HEK293 (cell line): ENCODE data around the gene RLIM.

Experiments used
- CTCF ChIA-PET: fragments of 350-600 bp; formaldehyde crosslinking; extraction: SDS; loops from one replicate; lab custom pipeline; 2021; ENCODE audit warnings: antibody characterized with exemption; lab: Yijun Ruan, JAX
- POLR2A ChIA-PET: fragments of 300-600 bp; formaldehyde crosslinking; extraction: SDS; loops from one replicate; lab custom pipeline; 2020; ENCODE audit warnings: antibody characterized with exemption, inconsistent platforms; lab: Yijun Ruan, JAX
- H3K27ac ChIP-seq: fragments of 200-500 bp; sonication (Bioruptor generic); 2 replicates; pipeline ENCODE4 v1.5.1; 2014; ENCODE audit warnings: low read depth, low read length, control low read depth, inconsistent platforms; ENCODE audit errors: extremely low read depth
- H3K36me3 ChIP-seq, 2 experiments: fragments of 200-500 bp in 1 of 2; sonication (Bioruptor generic) in 1 of 2; 1 replicate in 1 of 2; 2 replicates in 1 of 2; pipeline ENCODE4 v1.5.1; 2014 to 2017; ENCODE audit warnings: inconsistent platforms in 2 of 2, low read length in 2 of 2; ENCODE audit not compliant: control insufficient read depth in 2 of 2, insufficient read depth in 1 of 2
- H3K4me1 ChIP-seq: fragments of 200-500 bp; sonication (Bioruptor generic); 2 replicates; pipeline ENCODE4 v1.5.1; 2014; ENCODE audit warnings: mild to moderate bottlenecking, low read length, inconsistent platforms; ENCODE audit not compliant: control insufficient read depth, insufficient read depth
- H3K4me3 ChIP-seq: 2 replicates; pipeline ENCODE4 v1.5.1; 2011; ENCODE audit warnings: low read depth, mild to moderate bottlenecking, control low read depth, low read length, moderate library complexity
- H3K9me3 ChIP-seq: fragments of 200-500 bp; sonication (Bioruptor generic); 2 replicates; pipeline ENCODE4 v1.5.1; 2014; ENCODE audit warnings: low read depth, low read length, inconsistent platforms; ENCODE audit not compliant: control insufficient read depth, insufficient read depth
- GLI2 ChIP-seq: fragments of 450-650 bp; formaldehyde crosslinking; IDR thresholded peaks from 2 replicates; pipeline ENCODE4; 2017; ENCODE audit warnings: missing biosample characterization, missing genetic modification characterization, low read depth, borderline replicate concordance
- HIC1 ChIP-seq: fragments of 450-650 bp; formaldehyde crosslinking; IDR thresholded peaks from 2 replicates; pipeline ENCODE4 v1.5.1; 2016; ENCODE audit warnings: missing biosample characterization, missing genetic modification characterization
- PRDM4 ChIP-seq: fragments of 450-650 bp; formaldehyde crosslinking; IDR thresholded peaks from 2 replicates; pipeline ENCODE4 v1.5.1; 2017; ENCODE audit warnings: missing biosample characterization, missing genetic modification characterization
- TCF7L2 ChIP-seq: IDR thresholded peaks from 2 replicates; pipeline ENCODE4 v1.6.1; 2011; ENCODE audit warnings: low read depth, mild to moderate bottlenecking, inconsistent platforms, low read length, moderate library complexity, borderline replicate concordance
- ZBTB10 ChIP-seq: fragments of 450-650 bp; formaldehyde crosslinking; IDR thresholded peaks from 2 replicates; pipeline ENCODE4 v1.5.1; 2016; ENCODE audit warnings: missing biosample characterization, missing genetic modification characterization
- ZFHX2 ChIP-seq: fragments of 450-650 bp; formaldehyde crosslinking; conservative IDR thresholded peaks from 2 replicates; pipeline ENCODE4 v1.5.1; 2016; ENCODE audit warnings: missing biosample characterization, missing genetic modification characterization
- ZNF146 ChIP-seq: fragments of 450-650 bp; formaldehyde crosslinking; IDR thresholded peaks from 2 replicates; pipeline ENCODE4 v1.5.1; 2016; ENCODE audit warnings: missing biosample characterization, missing genetic modification characterization
- ZNF239 ChIP-seq: fragments of 450-650 bp; formaldehyde crosslinking; IDR thresholded peaks from 2 replicates; pipeline ENCODE4 v1.5.1; 2016; ENCODE audit warnings: missing biosample characterization, missing genetic modification characterization
- ZNF324 ChIP-seq: fragments of 450-650 bp; formaldehyde crosslinking; IDR thresholded peaks from 2 replicates; pipeline ENCODE4 v1.5.1; 2016; ENCODE audit warnings: missing biosample characterization, missing genetic modification characterization
- ZNF354C ChIP-seq: fragments of 450-650 bp; formaldehyde crosslinking; IDR thresholded peaks from 2 replicates; pipeline ENCODE4 v1.5.1; 2016; ENCODE audit warnings: missing biosample characterization, missing genetic modification characterization, low read depth, borderline replicate concordance
- ZNF433 ChIP-seq: fragments of 450-650 bp; formaldehyde crosslinking; IDR thresholded peaks from 2 replicates; pipeline ENCODE4 v1.5.1; 2016; ENCODE audit warnings: missing biosample characterization, missing genetic modification characterization, low read depth
- ZNF510 ChIP-seq: fragments of 450-650 bp; formaldehyde crosslinking; IDR thresholded peaks from 2 replicates; pipeline ENCODE4 v1.5.1; 2018; ENCODE audit warnings: mild to moderate bottlenecking, missing genetic modification characterization, missing biosample characterization; ENCODE audit not compliant: insufficient replicate concordance
- ZNF585B ChIP-seq: fragments of 450-650 bp; formaldehyde crosslinking; IDR thresholded peaks from 2 replicates; pipeline ENCODE4 v1.5.1; 2016; ENCODE audit warnings: missing biosample characterization, missing genetic modification characterization
- ZNF791 ChIP-seq: fragments of 450-650 bp; formaldehyde crosslinking; IDR thresholded peaks from 2 replicates; pipeline ENCODE4 v1.5.1; 2016; ENCODE audit warnings: missing biosample characterization, missing genetic modification characterization
- ZXDB ChIP-seq: fragments of 450-650 bp; formaldehyde crosslinking; IDR thresholded peaks from 2 replicates; pipeline ENCODE4 v1.5.1; 2016; ENCODE audit warnings: missing biosample characterization, missing genetic modification characterization
- TF ChIP-seq, protein P1 (sequence below): fragments of 450-650 bp; formaldehyde crosslinking; IDR thresholded peaks from 2 replicates; pipeline ENCODE4 v1.5.1; 2016; ENCODE audit warnings: missing biosample characterization, missing genetic modification characterization
- TF ChIP-seq, protein P2 (sequence below): sonication (generic); formaldehyde crosslinking; IDR thresholded peaks from 2 replicates; pipeline ENCODE4 v1.8.1; 2022; ENCODE audit warnings: mild to moderate bottlenecking, moderate library complexity, missing genetic modification reagents
- TF ChIP-seq, protein P3 (sequence below): fragments of 450-650 bp; formaldehyde crosslinking; IDR thresholded peaks from 2 replicates; pipeline ENCODE4 v1.5.1; 2016; ENCODE audit warnings: missing biosample characterization, missing genetic modification characterization, borderline replicate concordance

The RLIM gene

DNA sequence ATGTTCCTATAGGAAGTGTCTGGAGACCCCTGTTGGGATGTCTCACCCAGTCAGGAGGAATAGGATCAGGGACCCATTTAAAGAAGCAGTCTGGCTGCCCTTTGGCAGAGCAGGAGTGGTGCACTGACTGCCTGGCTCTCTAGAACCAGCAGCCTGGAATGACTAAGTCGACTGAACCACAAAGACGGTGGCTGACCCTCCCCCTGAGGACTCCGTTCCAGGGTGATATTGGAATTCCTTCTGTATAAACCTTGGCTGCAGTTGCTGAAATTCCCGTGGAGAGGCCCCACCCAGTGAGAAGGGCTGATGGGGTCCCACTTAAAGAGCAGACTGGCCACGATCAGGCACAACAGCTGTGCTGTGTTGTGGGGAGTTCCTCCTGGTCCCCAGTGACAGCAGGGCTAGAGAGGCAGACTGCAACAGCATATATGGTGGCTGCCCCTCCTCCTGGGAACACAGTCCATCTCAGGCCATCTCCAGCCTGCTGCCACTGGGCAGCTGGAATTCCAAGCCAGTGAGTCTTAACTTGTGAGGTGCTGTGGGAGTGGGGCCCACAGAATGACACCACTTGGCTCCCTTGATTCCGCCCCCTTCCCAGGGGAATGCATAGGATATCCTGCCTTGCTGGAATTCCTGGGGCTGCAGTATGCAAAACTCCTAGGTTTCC lies 41.8 kb upstream of the RLIM start:
- H3K27ac ChIP-seq = no peak overlapping the region

More for the DNA sequence above, 41.8 kb upstream of the RLIM start:
- Histone ChIP-seq H3K9me3 (no peaks in the 10 kb centered on the region), H3K4me3 (no peak overlapping the region), H3K4me1 (no peaks in the 10 kb centered on the region), H3K36me3 (no peaks in the 10 kb centered on the region)
- CTCF ChIA-PET = no interaction called here
- TF ChIP-seq HIC1 (tag by site-specific recombination) = no peak
- TF ChIP-seq, protein P1, sequence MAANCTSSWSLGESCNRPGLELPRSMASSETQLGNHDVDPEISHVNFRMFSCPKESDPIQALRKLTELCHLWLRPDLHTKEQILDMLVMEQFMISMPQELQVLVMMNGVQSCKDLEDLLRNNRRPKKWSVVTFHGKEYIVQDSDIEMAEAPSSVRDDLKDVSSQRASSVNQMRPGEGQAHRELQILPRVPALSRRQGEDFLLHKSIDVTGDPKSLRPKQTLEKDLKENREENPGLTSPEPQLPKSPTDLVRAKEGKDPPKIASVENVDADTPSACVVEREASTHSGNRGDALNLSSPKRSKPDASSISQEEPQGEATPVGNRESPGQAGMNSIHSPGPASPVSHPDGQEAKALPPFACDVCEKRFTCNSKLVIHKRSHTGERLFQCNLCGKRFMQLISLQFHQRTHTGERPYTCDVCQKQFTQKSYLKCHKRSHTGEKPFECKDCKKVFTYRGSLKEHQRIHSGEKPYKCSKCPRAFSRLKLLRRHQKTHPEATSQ = no peak
- TF ChIP-seq, protein P2, sequence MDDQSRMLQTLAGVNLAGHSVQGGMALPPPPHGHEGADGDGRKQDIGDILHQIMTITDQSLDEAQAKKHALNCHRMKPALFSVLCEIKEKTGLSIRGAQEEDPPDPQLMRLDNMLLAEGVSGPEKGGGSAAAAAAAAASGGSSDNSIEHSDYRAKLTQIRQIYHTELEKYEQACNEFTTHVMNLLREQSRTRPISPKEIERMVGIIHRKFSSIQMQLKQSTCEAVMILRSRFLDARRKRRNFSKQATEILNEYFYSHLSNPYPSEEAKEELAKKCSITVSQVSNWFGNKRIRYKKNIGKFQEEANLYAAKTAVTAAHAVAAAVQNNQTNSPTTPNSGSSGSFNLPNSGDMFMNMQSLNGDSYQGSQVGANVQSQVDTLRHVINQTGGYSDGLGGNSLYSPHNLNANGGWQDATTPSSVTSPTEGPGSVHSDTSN (CRISPR knock-in tag) = no peak
- no peak for TF ChIP-seq ZBTB10 (tag by site-specific recombination)
- no peak for TF ChIP-seq ZNF239 (tag by site-specific recombination)
- no peak for TF ChIP-seq ZNF433 (tag by site-specific recombination)
- no peak for TF ChIP-seq TCF7L2
- no peak for TF ChIP-seq ZNF585B (tag by site-specific recombination)
- TF ChIP-seq ZNF324 (tag by site-specific recombination) = no peak
- no peak for TF ChIP-seq ZFHX2 (tag by site-specific recombination)
- no peak for TF ChIP-seq ZNF510 (tag by site-specific recombination)
- no peak for TF ChIP-seq ZNF791 (tag by site-specific recombination)
- no peak for TF ChIP-seq ZNF146 (tag by site-specific recombination)
- no peak for TF ChIP-seq ZNF354C (tag by site-specific recombination)
- TF ChIP-seq, protein P3, sequence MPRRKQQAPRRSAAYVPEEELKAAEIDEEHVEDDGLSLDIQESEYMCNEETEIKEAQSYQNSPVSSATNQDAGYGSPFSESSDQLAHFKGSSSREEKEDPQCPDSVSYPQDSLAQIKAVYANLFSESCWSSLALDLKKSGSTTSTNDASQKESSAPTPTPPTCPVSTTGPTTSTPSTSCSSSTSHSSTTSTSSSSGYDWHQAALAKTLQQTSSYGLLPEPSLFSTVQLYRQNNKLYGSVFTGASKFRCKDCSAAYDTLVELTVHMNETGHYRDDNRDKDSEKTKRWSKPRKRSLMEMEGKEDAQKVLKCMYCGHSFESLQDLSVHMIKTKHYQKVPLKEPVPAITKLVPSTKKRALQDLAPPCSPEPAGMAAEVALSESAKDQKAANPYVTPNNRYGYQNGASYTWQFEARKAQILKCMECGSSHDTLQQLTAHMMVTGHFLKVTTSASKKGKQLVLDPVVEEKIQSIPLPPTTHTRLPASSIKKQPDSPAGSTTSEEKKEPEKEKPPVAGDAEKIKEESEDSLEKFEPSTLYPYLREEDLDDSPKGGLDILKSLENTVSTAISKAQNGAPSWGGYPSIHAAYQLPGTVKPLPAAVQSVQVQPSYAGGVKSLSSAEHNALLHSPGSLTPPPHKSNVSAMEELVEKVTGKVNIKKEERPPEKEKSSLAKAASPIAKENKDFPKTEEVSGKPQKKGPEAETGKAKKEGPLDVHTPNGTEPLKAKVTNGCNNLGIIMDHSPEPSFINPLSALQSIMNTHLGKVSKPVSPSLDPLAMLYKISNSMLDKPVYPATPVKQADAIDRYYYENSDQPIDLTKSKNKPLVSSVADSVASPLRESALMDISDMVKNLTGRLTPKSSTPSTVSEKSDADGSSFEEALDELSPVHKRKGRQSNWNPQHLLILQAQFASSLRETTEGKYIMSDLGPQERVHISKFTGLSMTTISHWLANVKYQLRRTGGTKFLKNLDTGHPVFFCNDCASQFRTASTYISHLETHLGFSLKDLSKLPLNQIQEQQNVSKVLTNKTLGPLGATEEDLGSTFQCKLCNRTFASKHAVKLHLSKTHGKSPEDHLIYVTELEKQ = no peak
- no peak for TF ChIP-seq PRDM4 (tag by site-specific recombination)
- TF ChIP-seq GLI2 = no peak
- TF ChIP-seq ZXDB (tag by site-specific recombination) = no peak
- POLR2A ChIA-PET = no interaction called here
